Stomach (tissue), 4 donors: ENCODE data around the gene PCYT2.

ENCODE experiments used
- CTCF ChIP-seq, 7 experiments: fragments of 450-650 bp in 4 of 7; fragments of 200-600 bp in 3 of 7; sonication (generic) in 3 of 7; IDR thresholded peaks; one replicate each; pipeline ENCODE4 v1.5.1; 2016 to 2019; ENCODE audit warnings: antibody characterized with exemption in 7 of 7, control low read depth in 2 of 7, mild to moderate bottlenecking in 1 of 7
- EP300 ChIP-seq: sonication (generic); formaldehyde crosslinking; IDR thresholded peaks from one replicate; pipeline ENCODE4 v1.6.1; 2017; ENCODE audit warnings: antibody characterized with exemption
- POLR2A ChIP-seq, 4 donors: fragments of 450-650 bp; IDR thresholded peaks; one replicate each; pipeline ENCODE4 v1.6.1; 2016; ENCODE audit warnings: antibody characterized with exemption in 4 of 4, control low read depth in 2 of 4, mild to moderate bottlenecking in 1 of 4, moderate library complexity in 1 of 4
- POLR2AphosphoS5 ChIP-seq, 3 donors: sonication (generic); formaldehyde crosslinking; IDR thresholded peaks; one replicate each; pipeline ENCODE4 v1.6.1; 2016; ENCODE audit warnings: antibody characterized with exemption in 3 of 3

- TF ChIP-seq CTCF (IDR thresholded peaks at IDR 0.05) (no peak), POLR2A (IDR thresholded peaks at IDR 0.05) (no peak), POLR2AphosphoS5 (IDR thresholded peaks at IDR 0.05) (no peak), EP300 (no peak)
Measured at GRCh38 chr17:81878294-81878693, 32.9 kb downstream of the PCYT2 start.
